Esophagus squamous epithelium (tissue), 5 donors: ENCODE data around the gene ZYX. TPM values are rescaled to one million over a fixed set of nuclear protein-coding genes. Genes with fewer than 3 reads are reported as not detected.

Experiments used
- DNase-seq: peaks from one replicate; lab custom pipeline; 2025; lab: John Stamatoyannopoulos, UW
- H3K27ac ChIP-seq, 4 donors: fragments of 200-600 bp; sonication (generic); one replicate each; pipeline ENCODE4 v1.5.1; 2016 to 2019; ENCODE audit warnings: mild to moderate bottlenecking in 1 of 4
- H3K27me3 ChIP-seq, 4 donors: fragments of 200-600 bp; sonication (generic); 1 replicate in 3 of 4; 2 replicates in 1 of 4; pipeline versions ENCODE4 v1.5.1 to v1.6.0; 2017 to 2021; ENCODE audit warnings: antibody characterized with exemption in 1 of 4
- H3K36me3 ChIP-seq, 3 donors: fragments of 200-600 bp; sonication (generic); one replicate each; pipeline ENCODE4 v1.5.1; 2016 to 2019
- H3K4me1 ChIP-seq, 3 donors: fragments of 200-600 bp; sonication (generic); one replicate each; pipeline ENCODE4 v1.5.1; 2017 to 2019
- H3K4me3 ChIP-seq, 4 donors: fragments of 200-600 bp; sonication (generic); 1 replicate in 3 of 4; 2 replicates in 1 of 4; pipeline ENCODE4 v1.5.1; 2016 to 2019; ENCODE audit warnings: mild to moderate bottlenecking in 2 of 4, moderate library complexity in 1 of 4
- H3K9me3 ChIP-seq, 3 donors: fragments of 200-600 bp; sonication (generic); one replicate each; pipeline ENCODE4 v1.5.1; 2016 to 2019
- POLR2A ChIP-seq, 4 donors: fragments of 450-650 bp; IDR thresholded peaks; one replicate each; pipeline ENCODE4 v1.6.1; 2017; ENCODE audit warnings: antibody characterized with exemption in 4 of 4, mild to moderate bottlenecking in 4 of 4, moderate library complexity in 3 of 4
- WGBS, 2 donors: methylation state at CpG; one replicate each; pipeline ENCODE4 v1.1.5; 2018; 5-methylcytosine and 5-hydroxymethylcytosine counted together
- intact Hi-C: fragments of 100-400 bp; cut with DNase I; formaldehyde crosslinking; loops from one replicate; pipeline ENCODE4 v1.15.0; 2022
- total RNA-seq, 4 donors: library from RNA; depleted of rRNA; stranded (reverse); fragments of >200 nt; gene quantifications; one replicate each; pipeline ENCODE4 v1.1.0, GENCODE V29; 2016
- TF ChIP-seq, protein P1 (sequence below), 6 experiments: fragments of 450-650 bp in 4 of 6; fragments of 200-600 bp in 2 of 6; sonication (generic) in 2 of 6; IDR thresholded peaks; one replicate each; pipeline ENCODE4 v1.5.1; 2016 to 2019; ENCODE audit warnings: antibody characterized with exemption in 6 of 6, mild to moderate bottlenecking in 4 of 6, moderate library complexity in 4 of 6
- donor health status: DM: yes; HTN: yes; CAD: no.

Gene ZYX
- total RNA-seq, 4 donors from 2014 or later = 40.2 to 78.8 (median 68.6) TPM

DNA sequence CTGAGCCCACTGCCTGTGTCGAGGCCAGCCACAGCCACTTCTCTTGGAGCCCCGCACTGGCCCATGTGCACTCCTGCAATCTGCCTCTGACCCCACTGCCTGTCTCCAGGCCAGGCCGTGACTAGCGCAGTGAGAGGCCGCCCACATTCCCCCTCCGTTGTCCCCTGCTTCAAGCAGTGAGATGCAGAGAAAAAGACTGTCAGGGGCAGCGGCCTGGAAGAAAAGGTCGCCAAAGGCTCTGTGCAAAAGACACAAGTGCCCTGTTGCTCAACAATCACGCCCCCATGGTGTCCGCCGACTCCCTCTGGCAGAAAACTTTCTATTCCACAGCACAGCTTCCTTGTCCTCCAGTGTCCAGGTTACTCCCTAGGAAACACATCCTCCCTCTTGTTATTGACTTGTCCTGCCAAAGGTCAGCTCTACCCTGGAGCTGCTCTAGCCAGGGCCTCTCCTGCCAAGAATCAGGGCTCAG, 28.6 kb upstream of the ZYX start:
- H3K9me3 ChIP-seq = no peaks in the 10 kb centered on the region
- 82 to 92% methylated on average over 8 to 10 of the region's 11 CpGs for WGBS, 2 donors
- no peaks in the 10 kb centered on the region for H3K4me1 ChIP-seq
- no peak for DNase-seq
- no peak overlapping the region for H3K27ac ChIP-seq
- no peaks in the 10 kb centered on the region for H3K36me3 ChIP-seq
- intact Hi-C loops = no loop called here
- H3K4me3 ChIP-seq = no peak overlapping the region
- peaks cover 0 to 4% (median 0%) of the 10 kb centered on the region in 4 donors for H3K27me3 ChIP-seq
- no peak for TF ChIP-seq POLR2A (IDR thresholded peaks at IDR 0.05)
- TF ChIP-seq, protein P1, sequence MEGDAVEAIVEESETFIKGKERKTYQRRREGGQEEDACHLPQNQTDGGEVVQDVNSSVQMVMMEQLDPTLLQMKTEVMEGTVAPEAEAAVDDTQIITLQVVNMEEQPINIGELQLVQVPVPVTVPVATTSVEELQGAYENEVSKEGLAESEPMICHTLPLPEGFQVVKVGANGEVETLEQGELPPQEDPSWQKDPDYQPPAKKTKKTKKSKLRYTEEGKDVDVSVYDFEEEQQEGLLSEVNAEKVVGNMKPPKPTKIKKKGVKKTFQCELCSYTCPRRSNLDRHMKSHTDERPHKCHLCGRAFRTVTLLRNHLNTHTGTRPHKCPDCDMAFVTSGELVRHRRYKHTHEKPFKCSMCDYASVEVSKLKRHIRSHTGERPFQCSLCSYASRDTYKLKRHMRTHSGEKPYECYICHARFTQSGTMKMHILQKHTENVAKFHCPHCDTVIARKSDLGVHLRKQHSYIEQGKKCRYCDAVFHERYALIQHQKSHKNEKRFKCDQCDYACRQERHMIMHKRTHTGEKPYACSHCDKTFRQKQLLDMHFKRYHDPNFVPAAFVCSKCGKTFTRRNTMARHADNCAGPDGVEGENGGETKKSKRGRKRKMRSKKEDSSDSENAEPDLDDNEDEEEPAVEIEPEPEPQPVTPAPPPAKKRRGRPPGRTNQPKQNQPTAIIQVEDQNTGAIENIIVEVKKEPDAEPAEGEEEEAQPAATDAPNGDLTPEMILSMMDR (IDR thresholded peaks at IDR 0.05) = no peak

DNA sequence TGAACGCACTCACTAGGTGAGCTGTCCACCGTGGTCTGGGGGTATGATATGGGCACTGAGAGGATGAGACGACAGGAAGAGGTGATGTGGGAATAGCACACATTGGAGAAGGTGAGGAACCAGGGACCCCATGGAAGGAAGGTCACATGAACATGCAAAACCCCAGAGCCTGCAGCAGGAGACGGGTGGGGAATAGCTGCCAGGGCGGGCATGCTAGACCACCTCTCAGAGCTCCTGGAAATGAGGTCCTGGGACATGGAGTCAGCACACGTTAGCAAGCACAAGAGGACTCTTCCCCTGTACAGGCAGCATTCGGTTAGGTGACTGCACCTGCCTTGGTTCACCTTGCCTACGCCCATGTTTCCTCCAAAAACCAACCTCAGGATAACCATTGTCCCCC, 26.8 kb upstream of the ZYX start:
- WGBS, 2 donors = 78 to 87% methylated on average over 4 to 8 of the region's 8 CpGs

DNA sequence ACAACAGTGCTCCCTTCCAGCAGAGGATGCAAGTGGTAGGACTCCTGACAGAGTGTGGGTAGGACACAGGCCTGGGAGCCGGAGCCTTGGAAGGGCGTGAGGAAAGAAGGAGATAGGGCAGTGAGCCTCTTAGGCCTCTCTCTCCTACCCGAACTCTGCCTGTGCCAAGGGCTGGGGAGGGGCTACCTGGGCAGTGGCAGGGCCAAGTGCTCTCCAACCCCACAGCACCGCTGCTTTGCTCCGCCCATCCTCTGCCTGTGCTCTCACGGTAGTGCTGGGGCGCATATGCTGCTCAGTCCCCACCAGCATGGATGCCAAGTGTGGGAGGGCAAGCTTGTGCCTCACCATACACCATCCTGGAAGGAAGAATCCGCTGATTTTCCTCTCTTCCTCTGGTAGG, 26.2 kb upstream of the ZYX start:
- no peaks in the 10 kb centered on the region for H3K9me3 ChIP-seq
- DNase-seq = no peak
- H3K36me3 ChIP-seq = no peaks in the 10 kb centered on the region
- no peak for TF ChIP-seq POLR2A (IDR thresholded peaks at IDR 0.05)
- TF ChIP-seq, protein P1 (IDR thresholded peaks at IDR 0.05) = no peak
- intact Hi-C loops = no loop called here
- H3K4me1 ChIP-seq = no peaks in the 10 kb centered on the region
- peaks cover 0 to 16% (median 0%) of the 10 kb centered on the region in 4 donors for H3K27me3 ChIP-seq
- no peak overlapping the region for H3K27ac ChIP-seq
- 77 to 89% methylated on average over 4 to 8 of the region's 8 CpGs for WGBS, 2 donors
- H3K4me3 ChIP-seq = no peak overlapping the region

More for the DNA sequence above, 26.8 kb upstream of the ZYX start:
- Histone ChIP-seq H3K4me3 (no peak overlapping the region), H3K9me3 (no peaks in the 10 kb centered on the region), H3K36me3 (no peaks in the 10 kb centered on the region), H3K4me1 (no peaks in the 10 kb centered on the region), H3K27ac (no peak overlapping the region), H3K27me3 (peaks cover 0 to 11% (median 0%) of the 10 kb centered on the region in 4 donors)
- no peak for DNase-seq
- intact Hi-C loops = no loop called here
- TF ChIP-seq, protein P1 (IDR thresholded peaks at IDR 0.05) = no peak
- no peak for TF ChIP-seq POLR2A (IDR thresholded peaks at IDR 0.05)

DNA sequence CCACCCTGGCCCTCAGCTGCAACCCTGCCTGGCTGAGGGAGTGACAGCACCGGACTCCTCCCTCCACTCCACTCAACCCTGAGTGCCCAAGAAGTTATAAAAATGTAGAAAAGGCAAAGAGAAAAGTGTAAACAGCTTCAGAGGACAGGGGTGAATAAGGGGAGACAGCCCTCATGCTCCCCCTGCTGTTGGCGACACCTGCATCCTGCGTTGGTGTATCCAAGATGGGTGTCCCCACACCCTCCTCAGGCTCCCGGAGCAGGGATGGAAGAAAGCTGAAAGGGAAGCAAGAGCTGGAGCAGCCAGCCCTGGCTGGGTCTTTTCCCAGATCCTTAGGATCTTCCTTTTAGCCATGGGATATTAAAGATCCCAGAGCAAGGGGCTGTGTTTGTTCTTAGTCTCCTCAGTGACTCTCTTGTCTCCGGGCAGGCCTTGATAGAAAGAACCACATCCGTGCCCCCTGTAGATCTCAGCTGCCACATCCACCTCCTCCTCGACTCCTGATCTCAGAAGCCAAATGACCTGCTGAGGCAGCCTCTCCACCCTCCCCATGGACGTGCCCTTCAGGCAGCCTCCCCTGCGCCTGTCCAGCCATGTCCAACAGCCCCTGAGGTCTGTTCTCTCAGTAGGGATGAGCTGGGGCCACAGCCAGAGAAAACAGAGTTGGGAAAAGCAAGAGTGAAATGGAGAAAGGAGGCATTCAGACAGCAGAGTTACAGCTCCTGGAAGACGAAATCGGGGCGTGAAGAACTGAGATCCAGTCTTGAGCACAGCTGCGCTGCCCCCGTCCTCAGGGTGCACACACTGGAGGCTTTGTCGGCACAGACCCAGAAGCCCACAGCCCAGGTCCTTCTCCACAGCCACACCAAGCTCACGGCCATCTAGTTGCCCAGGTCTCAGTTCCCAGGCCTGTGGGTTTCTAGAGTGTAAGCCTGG, 25.4 kb upstream of the ZYX start:
- WGBS, 2 donors = 91% methylated on average over 10 to 13 of the region's 16 CpGs
- DNase-seq = no peak
- TF ChIP-seq, protein P1 (IDR thresholded peaks at IDR 0.05) = no peak
- TF ChIP-seq POLR2A (IDR thresholded peaks at IDR 0.05) = no peak
- Histone ChIP-seq H3K9me3 (no peaks in the 10 kb centered on the region), H3K36me3 (no peaks in the 10 kb centered on the region), H3K4me1 (no peaks in the 10 kb centered on the region), H3K27ac (no peak overlapping the region), H3K4me3 (no peak overlapping the region), H3K27me3 (peaks cover 0 to 23% (median 0%) of the 10 kb centered on the region in 4 donors)
- intact Hi-C loops = no loop called here

DNA sequence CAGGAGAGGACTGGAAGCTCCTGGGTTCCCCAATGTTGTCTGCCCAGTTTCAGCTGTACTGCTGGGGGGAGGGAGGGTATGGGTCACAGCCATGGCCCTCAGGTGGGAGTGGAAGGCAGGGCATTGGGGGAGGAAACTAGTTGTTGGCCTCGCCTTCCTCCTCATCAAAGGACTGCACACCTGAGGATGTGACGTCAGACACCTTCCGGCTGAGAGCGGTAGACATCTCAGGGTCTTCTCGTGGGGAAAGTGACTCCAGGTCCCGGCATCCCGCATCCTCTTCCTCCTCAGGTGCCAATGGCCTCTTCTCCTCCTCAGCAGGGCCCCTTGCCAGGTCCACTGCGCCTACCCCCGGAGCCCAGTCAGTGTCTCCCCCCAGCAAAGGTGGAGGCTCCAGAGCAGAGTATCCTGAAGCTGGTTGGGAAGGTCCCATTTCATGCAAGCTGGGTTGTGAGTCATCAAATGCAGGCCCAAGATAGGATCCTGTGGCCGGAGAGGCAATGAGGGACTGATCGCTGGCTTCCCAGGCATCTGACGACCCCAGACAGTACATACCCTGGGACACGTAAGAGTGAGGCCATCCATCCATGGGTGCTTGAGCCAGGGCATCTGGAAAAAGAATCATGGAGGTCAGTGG, 24.6 kb upstream of the ZYX start:
- Histone ChIP-seq H3K4me3 (no peak overlapping the region), H3K27ac (no peak overlapping the region), H3K36me3 (no peaks in the 10 kb centered on the region), H3K9me3 (no peaks in the 10 kb centered on the region), H3K27me3 (peaks cover 0 to 31% (median 0%) of the 10 kb centered on the region in 4 donors), H3K4me1 (peaks cover 1 to 5% (median 2%) of the 10 kb centered on the region in 3 donors)
- intact Hi-C loops = no loop called here
- TF ChIP-seq, protein P1 (IDR thresholded peaks at IDR 0.05) = no peak
- no peak for TF ChIP-seq POLR2A (IDR thresholded peaks at IDR 0.05)
- WGBS, 2 donors = 92% methylated on average over 10 to 13 of the region's 13 CpGs
- no peak for DNase-seq
